Type B pancreatic cell (in vitro differentiated cells): Measurements from ENCODE around the gene KCNJ2. TPM values are rescaled to one million over a fixed set of nuclear protein-coding genes. Genes with fewer than 3 reads are reported as not detected.
A peak's percentile ranks its signal among the peaks of the same experiment; 100 is the strongest.

Experiments used
- DNase-seq: peaks from one replicate; pipeline ENCODE4 v3.0.0; 2021; ENCODE audit warnings: mixed read lengths; ENCODE audit not compliant: unreplicated experiment; ENCODE audit errors: extremely low spot score
- H3K27ac Mint-ChIP-seq: 2 replicates; pipeline ENCODE4 v1.8.0; 2021; ENCODE audit warnings: mild to moderate bottlenecking, mixed read lengths
- H3K27me3 Mint-ChIP-seq: 2 replicates; pipeline ENCODE4 v1.8.0; 2021; ENCODE audit warnings: mixed read lengths
- H3K36me3 Mint-ChIP-seq: 2 replicates; pipeline ENCODE4 v1.8.0; 2021; ENCODE audit warnings: mixed read lengths
- H3K4me1 Mint-ChIP-seq: one replicate; pipeline ENCODE4 v1.8.0; 2021; ENCODE audit warnings: mixed read lengths; ENCODE audit not compliant: unreplicated experiment
- H3K4me3 Mint-ChIP-seq: 2 replicates; pipeline ENCODE4 v1.8.0; 2021; ENCODE audit warnings: mild to moderate bottlenecking, mixed read lengths
- H3K9me3 Mint-ChIP-seq: 2 replicates; pipeline ENCODE4 v1.8.0; 2021; ENCODE audit warnings: mixed read lengths
- total RNA-seq: library from RNA; stranded (reverse); gene quantifications from 2 replicates; pipeline ENCODE4 v1.2.1, GENCODE V29; 2021; ENCODE audit warnings: low replicate concordance
- TF ChIP-seq, protein P1 (sequence below): fragments of 200-600 bp; sonication (generic); conservative IDR thresholded peaks from 2 replicates; pipeline ENCODE4 v1.5.0; 2021; ENCODE audit warnings: antibody characterized with exemption, mild to moderate bottlenecking

KCNJ2 gene
- total RNA-seq, 1 donor from 2014 or later = 7.5 TPM

GRCh38 chr17:70173681-70174080 lies 4.3 kb downstream of the KCNJ2 start:
- TF ChIP-seq, protein P1, sequence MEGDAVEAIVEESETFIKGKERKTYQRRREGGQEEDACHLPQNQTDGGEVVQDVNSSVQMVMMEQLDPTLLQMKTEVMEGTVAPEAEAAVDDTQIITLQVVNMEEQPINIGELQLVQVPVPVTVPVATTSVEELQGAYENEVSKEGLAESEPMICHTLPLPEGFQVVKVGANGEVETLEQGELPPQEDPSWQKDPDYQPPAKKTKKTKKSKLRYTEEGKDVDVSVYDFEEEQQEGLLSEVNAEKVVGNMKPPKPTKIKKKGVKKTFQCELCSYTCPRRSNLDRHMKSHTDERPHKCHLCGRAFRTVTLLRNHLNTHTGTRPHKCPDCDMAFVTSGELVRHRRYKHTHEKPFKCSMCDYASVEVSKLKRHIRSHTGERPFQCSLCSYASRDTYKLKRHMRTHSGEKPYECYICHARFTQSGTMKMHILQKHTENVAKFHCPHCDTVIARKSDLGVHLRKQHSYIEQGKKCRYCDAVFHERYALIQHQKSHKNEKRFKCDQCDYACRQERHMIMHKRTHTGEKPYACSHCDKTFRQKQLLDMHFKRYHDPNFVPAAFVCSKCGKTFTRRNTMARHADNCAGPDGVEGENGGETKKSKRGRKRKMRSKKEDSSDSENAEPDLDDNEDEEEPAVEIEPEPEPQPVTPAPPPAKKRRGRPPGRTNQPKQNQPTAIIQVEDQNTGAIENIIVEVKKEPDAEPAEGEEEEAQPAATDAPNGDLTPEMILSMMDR = no peak
- H3K4me1 Mint-ChIP-seq = peaks cover 23% of the 10 kb centered on the region
- peak overlapping the region; percentile 32 for H3K4me3 Mint-ChIP-seq
- H3K9me3 Mint-ChIP-seq = no peaks in the 10 kb centered on the region
- H3K27ac Mint-ChIP-seq = no peak overlapping the region
- H3K27me3 Mint-ChIP-seq = peaks cover 16% of the 10 kb centered on the region
- peaks cover 16% of the 10 kb centered on the region for H3K36me3 Mint-ChIP-seq
- DNase-seq = no peak

DNA sequence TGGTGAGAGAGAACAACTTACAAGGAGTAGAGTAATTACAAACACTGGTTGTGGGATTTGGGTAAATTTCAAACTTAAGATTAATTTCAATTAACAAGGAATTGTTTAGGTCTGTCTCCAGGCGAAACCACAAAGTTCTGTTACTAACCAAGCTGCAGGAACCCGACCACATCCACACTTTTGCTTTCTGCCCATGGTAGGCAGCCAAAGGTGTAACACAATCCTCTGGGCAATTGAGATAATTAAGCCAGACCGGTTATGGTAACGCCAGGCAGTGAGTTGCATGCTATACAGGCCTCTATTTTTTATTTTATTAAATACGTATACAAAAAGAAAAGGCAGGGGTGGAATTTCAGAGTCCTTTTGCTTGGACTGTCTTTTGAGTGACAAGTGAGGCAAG lies 12.0 kb downstream of the KCNJ2 start:
- no peaks in the 10 kb centered on the region for H3K9me3 Mint-ChIP-seq
- TF ChIP-seq, protein P1 = no peak
- no peak overlapping the region for H3K4me3 Mint-ChIP-seq
- peaks cover 11% of the 10 kb centered on the region for H3K4me1 Mint-ChIP-seq
- peaks cover 9% of the 10 kb centered on the region for H3K36me3 Mint-ChIP-seq
- no peaks in the 10 kb centered on the region for H3K27me3 Mint-ChIP-seq
- H3K27ac Mint-ChIP-seq = no peak overlapping the region
- DNase-seq = no peak

GRCh38 chr17:70181866-70182265 lies 12.5 kb downstream of the KCNJ2 start:
- Mint-ChIP-seq H3K4me3 (no peak overlapping the region), H3K9me3 (no peaks in the 10 kb centered on the region), H3K36me3 (peaks cover 9% of the 10 kb centered on the region), H3K4me1 (peaks cover 11% of the 10 kb centered on the region), H3K27me3 (no peaks in the 10 kb centered on the region), H3K27ac (no peak overlapping the region)
- DNase-seq = no peak
- TF ChIP-seq, protein P1 = no peak

- Mint-ChIP-seq H3K27ac (no peak overlapping the region), H3K36me3 (no peaks in the 10 kb centered on the region), H3K4me1 (peaks cover 11% of the 10 kb centered on the region), H3K9me3 (no peaks in the 10 kb centered on the region), H3K27me3 (no peaks in the 10 kb centered on the region), H3K4me3 (no peak overlapping the region)
- TF ChIP-seq, protein P1 = no peak
- DNase-seq = no peak
Measured at GRCh38 chr17:70183508-70183907, 14.2 kb downstream of the KCNJ2 start.

DNA sequence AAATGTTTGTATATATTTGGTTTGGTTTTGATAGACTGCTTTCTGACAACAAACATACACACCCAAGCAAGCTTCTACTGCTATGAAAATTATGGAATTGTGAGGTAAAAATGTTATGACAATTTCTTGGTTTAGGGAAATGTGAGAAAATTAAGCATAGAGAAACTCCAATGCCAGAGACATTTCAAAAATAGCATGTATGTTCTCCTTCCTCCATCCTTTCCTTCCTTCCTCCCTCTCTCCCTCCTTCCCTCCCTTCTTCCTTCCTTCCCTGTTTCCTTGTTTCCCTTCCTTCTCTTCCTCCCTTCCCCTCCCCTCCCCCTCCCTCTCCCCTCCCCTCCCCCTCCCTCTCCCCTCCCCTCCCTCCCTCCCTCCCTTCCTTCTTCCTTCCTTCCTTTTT lies 14.9 kb downstream of the KCNJ2 start:
- Mint-ChIP-seq H3K9me3 (peaks cover 4% of the 10 kb centered on the region), H3K4me1 (peaks cover 11% of the 10 kb centered on the region), H3K36me3 (no peaks in the 10 kb centered on the region), H3K27ac (no peak overlapping the region), H3K27me3 (no peaks in the 10 kb centered on the region), H3K4me3 (no peak overlapping the region)
- TF ChIP-seq, protein P1 = no peak
- DNase-seq = no peak

DNA sequence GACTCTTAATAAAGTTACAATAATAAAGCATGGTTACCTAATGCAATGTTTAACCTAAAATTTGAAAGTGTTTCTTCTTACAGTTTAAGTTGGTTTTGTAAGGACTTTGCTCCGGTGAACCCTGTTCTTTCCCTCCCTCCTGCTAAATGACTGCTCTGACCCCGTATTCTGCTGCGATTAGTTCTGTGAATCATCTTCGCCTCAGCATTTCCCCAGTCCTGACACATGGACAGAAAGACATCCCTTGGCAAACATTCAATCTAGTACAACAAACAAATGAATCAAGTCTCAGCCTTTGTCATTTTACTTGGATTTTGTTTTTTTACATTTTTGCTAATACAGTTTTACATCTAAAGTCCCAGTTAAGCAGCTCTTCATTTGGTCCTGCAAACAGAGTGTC lies 15.4 kb downstream of the KCNJ2 start:
- H3K27ac Mint-ChIP-seq = no peak overlapping the region
- H3K4me3 Mint-ChIP-seq = no peak overlapping the region
- H3K4me1 Mint-ChIP-seq = peaks cover 11% of the 10 kb centered on the region
- peaks cover 6% of the 10 kb centered on the region for H3K9me3 Mint-ChIP-seq
- TF ChIP-seq, protein P1 = no peak
- no peaks in the 10 kb centered on the region for H3K27me3 Mint-ChIP-seq
- DNase-seq = no peak
- no peaks in the 10 kb centered on the region for H3K36me3 Mint-ChIP-seq
